NCI-H82 treated with DMSO at 0.1 percent for 48 hours (cell line): ENCODE data around the gene MTTP.

Source experiments
- DNase-seq: peaks from one replicate; lab custom pipeline; 2025; ENCODE audit not compliant: unreplicated experiment; lab: John Stamatoyannopoulos, UW

MTTP gene

DNA sequence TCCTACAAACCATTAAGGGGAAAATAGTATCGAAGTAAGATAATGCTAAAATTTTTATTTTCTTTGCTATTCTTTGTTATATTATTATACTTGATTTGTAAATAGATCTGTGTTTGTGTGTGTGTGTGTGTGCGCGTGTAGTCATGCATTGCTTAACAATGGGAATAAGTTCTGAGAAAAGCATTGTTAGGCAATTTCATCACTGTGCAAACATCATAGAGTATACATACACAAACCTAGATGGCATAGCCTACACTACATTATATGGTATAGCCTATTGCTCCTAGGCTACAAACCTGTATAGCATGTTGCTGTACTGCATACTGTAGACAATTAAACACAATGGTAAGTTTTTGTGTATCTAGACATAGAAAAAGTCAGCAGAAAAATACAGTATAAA is 17.1 kb downstream of the MTTP start:
- DNase-seq: no peak

DNA sequence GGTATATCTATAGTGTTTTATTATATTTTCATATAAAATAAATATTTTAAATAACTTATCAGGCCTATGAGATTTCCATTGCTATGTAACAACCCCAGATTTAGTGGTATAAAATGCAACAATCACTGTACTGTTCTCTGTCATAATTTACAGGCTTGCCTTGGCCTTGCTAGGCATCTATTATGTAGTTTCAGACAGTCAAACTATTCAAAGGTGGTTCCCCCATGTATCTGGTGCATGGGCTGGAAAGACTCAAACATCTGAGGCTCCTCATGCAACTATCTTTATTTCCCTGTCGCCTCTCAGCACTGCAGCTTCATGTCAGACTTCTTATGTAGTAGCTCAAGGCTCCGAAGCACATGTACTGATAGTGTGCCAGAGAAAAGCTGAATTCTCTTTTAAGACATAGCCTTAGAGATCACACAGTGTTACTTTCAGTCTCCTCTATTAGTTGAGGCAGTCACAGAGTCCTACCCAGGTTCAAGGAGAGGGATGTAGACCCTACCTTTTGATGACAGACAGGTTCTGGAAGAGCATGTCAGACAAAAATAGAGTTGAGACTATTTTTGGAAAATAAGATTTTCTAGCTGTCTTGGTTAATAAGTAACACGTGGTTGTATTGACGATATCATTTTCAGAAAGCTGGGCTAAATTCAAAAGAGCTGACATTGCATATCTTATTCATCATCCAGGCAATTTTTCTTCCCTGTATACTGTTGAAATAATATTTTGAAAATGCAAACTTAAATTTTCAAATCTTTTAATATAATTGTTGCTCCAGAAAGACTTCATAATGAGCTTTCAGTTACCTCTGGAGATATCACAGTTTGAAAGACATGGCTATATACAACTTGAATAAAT is 19.4 kb downstream of the MTTP start:
- no peak for DNase-seq

DNA sequence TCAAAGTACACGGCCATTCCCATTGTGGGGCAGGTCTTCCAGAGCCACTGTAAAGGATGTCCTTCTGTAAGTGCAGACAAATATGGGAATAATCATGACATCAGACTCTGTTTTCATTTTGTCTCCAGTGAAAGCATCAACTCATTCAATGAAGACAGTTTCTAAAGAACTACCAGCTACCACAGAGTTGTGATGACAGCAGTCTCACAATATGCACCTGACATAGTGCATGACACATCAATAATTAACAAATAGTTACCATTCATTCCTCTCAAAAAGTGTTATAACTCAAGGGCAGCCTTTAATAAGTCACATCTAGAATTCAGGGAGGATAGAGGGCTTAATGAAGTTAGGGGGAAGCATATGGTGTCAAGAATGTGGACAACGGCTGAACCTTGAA is 20.2 kb downstream of the MTTP start:
- DNase-seq: no peak

DNA sequence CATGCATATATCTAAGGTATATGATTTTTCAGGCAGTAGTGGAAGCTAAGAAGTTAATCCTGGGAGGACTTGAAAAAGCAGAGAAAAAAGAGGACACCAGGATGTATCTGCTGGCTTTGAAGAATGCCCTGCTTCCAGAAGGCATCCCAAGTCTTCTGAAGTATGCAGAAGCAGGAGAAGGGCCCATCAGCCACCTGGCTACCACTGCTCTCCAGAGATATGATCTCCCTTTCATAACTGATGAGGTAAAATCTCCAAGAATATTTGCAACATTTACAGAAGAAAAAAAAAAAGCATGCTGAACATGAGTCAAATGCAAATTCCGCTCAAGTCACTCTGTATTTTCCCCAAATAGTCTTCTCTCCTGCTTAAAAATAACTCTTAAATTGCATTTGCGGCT is 32.1 kb downstream of the MTTP start:
- no peak for DNase-seq

DNA sequence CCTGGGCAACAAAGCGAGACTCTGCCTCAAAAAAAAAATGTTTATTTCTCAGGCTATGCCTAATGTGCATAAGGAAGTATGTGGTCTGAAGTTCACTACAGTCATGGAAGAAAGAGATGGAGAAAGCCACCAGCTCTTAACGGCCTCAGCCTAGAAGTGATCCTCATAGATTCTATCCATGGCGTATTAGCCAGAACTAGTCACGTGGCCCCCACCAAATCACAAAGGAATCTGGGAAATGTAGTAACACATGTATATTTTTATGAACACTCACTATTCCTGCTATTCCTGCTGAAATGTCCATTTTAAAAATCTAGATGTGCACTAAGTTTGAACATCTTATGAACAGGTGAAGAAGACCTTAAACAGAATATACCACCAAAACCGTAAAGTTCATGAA is 33.8 kb downstream of the MTTP start:
- DNase-seq: no peak

DNA sequence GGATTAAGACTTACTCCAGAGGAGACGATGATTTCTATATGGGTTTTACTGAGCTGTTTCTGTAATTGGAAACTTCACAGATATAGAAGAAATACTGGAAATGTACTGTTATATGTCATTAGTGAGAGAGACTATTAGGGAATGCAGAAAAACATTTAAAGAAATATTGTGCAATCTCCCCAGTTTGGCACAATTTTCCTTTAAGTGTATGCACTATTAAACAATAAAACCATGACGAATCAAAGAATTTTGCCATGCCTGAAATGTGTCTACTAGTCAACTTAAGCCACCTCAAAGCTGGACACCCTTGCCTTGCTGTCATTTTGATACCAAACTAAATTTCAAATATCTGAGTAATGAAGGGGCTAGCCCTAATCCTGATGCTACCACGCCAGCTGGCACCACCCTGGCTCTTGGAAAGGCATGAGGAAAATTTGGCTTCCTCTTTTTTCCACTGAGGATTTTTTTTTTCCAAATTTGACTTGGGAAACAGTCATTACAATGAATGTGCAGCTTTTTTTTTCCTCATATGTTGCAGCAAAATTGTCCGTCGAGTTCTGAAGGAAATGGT is 36.1 kb downstream of the MTTP start:
- DNase-seq: no peak

DNA sequence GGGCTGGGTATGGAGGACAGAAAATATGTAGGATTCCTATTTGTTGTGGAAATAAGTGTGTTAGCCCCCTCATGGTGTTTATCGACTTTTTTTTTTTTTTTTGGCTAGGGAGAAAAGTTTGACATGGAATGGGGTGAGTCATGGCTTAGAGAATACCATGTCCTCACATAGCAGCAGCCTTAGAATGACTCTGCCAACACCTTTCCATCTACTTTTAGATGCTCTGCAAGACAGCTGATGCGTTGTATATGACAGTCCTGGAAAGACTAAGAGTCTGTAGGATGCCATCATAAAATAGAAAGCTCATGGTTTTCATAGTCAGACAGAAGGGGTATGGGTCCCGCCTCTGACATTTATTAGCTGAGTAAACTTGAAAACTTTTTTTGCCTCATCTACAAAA is 37.7 kb downstream of the MTTP start:
- DNase-seq: no peak

DNA sequence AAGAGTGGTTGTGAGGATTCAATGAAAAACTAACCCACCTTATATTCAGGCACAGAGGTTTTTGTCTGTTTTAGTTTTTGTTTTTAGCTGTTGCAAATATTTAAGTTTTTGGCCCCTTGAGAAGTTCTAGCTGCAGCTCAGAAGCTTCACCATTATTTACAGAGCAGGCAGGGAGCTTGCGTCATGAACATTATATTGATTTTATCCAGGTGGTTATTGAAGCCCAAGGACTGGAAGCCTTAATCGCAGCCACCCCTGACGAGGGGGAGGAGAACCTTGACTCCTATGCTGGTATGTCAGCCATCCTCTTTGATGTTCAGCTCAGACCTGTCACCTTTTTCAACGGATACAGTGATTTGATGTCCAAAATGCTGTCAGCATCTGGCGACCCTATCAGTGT is 38.1 kb downstream of the MTTP start:
- DNase-seq: no peak

DNA sequence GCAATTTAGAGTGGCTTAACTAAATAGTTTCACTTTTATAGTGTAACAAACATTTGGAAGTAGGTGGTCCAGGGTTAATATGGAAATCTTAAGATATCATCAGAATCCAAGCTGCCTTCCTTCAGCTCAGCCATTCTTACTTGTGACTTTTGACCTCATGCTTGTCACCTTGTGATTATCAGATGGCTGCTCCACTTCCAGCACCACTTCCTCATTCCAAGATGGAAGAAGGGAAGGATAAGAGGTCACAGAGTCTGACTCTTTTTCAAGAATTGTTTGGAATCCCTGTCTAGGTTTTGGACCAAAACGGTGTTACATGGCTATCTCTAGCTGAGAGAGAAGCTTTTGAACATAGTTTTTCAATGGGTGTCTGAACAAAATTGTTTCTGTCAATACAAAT is 39.9 kb downstream of the MTTP start:
- DNase-seq: no peak

DNA sequence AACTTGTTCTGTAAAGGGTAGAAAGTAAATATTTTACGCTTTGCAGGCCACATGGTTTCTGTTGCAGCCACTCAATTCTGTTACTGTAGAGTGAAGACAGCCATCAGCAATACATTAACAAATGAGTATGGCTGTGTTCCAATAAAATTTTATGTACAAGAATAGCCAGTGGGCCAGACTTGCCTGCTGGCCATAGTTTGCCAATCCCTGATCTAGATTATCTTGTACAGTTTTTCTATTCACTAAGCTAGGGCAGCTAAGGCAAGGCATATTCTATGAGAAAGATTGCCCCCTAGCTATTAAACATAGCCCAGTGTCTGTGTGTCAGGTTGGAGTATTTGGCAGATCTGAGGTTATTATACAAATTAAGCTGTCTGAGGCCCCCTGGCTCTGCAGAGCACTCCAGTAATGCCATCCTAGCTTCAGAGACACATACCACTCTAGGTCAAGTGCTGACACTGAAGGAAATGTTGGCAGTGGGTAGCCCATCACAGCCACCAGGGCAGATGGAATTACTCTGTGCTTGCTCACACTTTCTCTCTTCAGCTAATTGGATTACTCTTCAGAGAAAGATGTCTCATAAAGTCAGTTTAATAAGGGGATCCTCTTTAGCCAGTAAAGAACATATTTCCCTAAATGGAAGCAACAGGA is 40.7 kb downstream of the MTTP start:
- peak; percentile 55 for DNase-seq

DNA sequence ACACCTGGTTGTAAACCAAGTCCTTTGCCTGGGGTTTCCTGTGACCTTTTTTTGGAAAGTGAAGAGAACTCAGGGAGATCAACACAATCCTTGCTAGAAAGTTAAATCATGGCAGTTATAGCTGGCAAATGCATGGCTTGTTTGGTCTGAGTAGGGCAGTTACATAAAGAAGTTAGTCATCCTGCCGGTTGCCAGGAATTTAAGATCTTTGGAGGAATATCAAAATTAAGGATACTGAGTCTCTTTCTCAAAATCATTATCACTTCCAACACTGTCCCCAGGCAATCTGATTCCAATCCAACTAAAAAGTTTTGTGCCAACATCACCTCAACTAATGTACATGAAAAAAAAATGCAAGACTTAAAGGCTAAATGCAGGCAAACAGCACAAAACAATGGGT is 42.8 kb downstream of the MTTP start:
- no peak for DNase-seq

DNA sequence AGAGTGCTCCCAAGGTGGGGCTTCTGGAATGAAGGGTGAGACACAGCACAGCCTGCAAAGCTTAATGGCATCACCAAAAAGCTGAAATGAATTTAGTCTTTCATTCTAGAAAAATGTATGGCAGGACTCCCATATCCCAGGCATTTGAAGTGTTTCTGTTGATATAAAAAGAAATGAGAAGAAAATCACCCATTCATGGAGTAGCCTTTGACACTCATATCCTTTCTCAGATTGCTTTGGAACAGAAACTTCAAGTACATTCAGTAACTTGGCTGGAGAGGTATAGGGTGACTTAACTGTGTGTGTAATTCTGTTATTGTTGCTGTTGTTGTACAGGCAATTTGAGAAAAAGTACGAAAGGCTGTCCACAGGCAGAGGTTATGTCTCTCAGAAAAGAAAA is 47.7 kb downstream of the MTTP start:
- DNase-seq: no peak

DNA sequence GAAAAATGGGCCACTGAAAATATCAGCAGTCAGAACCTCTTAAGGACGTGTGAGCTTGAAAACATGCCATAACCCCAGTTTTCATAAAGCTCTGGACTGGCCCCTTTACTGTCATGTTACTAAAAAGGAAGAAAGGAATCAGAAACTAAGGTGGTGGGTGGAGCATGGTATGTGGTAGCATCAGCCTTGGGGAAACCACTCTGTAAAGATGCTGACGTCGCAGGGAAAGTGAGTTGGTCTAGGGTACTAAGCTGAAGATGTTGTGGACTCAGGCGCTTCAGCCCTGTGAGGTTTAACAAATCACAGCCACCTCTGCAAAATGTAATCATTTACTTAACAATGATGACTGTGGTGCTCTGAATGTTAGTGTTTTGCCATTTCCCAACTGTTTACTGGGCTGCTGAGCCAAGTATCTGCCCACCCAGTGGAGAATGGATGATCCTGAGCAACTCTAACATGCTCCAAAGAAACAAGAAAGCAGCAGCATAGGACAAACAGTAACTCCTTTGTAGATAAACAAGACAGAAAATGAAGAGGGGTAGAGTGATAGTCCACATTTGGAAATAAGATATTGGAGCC is 49.6 kb downstream of the MTTP start:
- DNase-seq: no peak

DNA sequence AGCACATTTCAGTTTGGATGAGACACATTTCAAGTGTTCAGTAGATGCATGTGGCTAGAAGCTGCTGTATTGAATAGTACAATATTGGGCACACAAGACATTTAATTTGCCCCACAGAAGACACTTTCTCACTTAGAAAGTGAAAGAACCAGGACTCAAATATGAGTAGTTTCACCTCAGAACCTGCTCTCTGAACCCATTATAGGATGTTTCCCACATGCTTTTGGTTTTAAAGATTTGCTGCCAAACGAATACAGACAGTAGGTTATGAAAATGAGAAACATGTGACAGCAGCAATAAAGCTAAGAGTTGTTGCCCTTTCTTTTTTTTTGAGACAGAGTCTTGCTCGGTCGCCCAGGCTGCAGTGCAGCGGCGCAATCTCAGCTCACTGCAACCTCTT is 50.7 kb downstream of the MTTP start:
- DNase-seq: no peak

DNA sequence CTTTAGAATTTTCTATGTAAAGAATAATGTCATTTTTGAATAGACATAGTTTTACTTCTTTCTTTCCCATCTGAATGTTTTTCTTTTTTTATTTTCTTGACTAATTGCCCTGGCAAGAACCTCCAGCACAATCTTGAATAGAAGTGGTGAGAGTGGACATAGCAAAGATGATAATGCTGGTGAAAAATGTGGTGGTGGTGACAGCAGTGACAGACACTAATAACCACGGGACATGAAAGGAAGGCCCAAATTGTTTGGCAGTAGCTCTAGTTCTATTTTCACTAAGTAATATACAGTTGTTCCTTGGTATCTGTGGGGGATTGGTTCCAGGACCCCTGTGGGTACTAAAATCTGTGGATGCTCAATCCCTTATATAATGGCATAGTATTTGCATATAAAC is 53.4 kb downstream of the MTTP start:
- DNase-seq: no peak

DNA sequence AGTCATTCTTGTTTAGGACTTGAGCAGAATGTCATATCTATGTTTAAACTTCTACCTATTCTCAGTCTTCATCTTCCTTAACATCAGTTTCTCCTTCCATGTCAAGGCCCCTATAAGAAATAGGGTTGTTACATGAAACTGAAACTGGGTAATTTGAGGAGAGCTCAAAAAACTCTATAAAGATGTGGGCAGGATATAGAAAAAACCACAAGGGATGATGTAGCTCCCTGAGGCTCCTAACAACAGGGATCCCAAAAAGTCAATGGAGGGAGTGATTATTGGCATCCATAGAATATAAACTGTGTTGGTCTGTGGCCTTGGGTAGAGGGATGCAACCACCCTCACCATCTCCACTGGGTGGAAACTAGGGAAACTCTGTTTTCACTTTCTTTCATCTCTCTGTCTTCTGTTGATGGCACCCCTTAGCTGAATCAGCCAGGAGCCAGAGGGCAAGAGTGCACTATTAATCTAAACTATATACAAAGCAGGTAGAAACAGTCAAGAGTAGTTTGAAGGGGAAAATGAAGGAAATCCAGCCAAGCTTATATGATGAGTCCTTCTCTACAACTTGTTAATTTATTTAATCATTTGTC is 55.4 kb downstream of the MTTP start:
- DNase-seq: no peak

DNA sequence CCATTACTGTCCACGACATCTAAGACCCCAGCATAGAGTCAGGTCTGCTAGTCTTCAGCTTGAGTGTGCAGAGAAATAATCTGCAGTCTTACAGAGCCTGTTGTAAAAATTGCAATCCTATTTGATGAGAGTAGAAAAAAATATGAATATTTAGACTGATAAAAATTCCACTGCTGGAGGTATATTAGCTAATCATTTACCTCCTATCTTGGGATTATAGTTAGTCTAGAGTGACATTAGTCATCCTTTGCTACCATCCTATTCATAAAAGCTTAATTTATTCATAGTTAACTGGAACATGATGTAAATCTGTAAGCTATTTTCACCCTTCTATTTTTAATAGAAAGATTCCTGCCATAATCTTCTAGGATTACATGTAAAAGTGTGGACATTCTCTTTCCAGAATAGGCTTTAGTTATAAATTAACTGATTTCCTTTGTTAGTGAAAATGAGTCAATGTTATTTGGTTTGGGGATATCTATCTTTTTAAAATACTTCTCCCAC is 56.3 kb downstream of the MTTP start:
- no peak for DNase-seq

DNA sequence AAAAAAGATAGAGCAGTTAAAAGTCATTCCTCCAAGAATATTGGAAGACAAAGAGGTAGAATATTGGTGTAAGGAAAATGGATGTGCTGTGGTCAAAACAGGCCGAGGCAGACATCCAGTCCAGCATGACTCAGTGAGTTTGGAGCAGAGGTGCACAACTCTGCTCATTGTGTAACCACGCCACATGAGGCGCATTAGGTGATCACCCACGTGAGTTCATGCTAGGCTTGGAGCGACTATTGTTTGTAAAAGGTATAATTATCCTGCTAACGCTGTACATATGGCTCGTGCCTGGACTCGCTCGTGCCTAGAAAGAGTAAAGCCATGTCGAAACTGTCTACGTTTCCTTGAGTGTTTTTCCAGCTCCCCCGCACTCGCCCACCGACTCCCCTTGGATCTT is 59.1 kb downstream of the MTTP start:
- DNase-seq: no peak

DNA sequence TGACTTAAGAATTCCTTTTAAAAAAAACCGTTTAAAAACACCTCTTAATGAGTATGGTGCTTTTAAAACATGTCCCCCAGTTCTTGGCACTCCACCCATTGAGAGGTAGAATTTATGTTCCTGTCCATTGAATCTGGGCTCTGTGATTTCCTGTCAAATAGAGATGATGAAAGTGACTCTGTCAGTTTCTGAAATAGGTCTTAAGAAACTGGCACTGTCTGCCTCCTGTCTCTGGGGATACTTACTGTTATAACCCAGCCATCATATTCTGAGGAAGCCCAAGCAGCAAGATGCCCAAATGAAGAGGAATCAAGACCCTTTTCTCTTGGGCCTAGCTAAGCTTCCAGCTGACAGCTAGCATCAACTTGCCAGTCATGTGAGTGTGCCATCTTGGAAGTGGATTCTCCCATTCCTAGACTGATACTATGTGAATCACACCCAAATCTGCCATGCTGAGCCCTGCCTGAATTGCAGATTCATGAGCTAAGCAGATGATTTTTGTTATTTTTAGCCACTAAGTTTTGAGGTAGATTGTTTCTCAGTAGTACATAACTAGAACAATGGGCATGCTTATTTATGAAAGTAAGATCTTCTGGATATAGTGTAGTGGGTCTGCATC is 60.2 kb downstream of the MTTP start:
- DNase-seq: no peak

DNA sequence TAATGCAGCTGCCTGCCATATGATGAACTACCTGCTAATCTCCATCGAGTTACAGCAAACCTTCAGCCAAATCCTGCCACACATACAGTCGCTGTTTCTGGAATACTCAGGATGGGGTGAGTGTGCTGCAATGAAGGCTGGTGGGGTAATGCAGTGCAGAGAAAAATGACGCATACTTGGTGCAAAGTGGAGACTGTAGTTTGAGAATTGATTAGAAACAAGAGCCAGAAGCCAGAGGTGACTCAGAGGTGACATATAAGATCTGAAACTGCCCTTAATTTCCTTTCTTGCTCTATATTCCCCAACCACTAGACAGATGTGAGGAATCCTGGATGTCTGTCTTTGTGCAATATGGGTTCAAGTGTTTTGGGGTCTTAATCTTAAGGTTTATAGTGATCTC is 61.0 kb downstream of the MTTP start:
- no peak for DNase-seq

DNA sequence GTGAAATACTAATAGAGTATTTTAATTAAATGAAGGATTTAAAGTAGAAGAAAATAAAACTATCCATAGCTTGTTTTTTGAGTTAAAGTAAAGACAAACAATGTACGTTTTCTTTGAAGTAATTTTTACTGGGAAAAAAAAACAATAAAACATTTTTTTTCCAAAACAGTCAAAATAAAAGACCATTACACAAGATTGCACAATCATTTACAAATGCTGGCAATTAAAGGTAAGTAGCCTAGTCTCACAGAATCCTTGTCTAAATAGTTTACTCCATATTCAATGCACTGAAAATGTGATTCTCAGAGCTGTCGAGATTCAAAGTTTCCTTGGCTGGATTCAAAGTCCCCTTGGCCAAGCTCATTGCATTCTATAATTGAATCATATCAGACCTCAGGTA is 61.8 kb downstream of the MTTP start:
- DNase-seq: no peak
